Chondrocyte (in vitro differentiated cells): ENCODE data around the gene SLC44A3. TPM values are rescaled to one million over a fixed set of nuclear protein-coding genes. Genes with fewer than 3 reads are reported as not detected.

Source experiments
- DNase-seq: peaks from one replicate; pipeline ENCODE4 v3.0.0; 2021; ENCODE audit warnings: mixed read lengths, low spot score
- H3K27ac Mint-ChIP-seq: one replicate; pipeline ENCODE4 v1.8.0; 2021; ENCODE audit warnings: mild to moderate bottlenecking, moderate library complexity, mixed read lengths; ENCODE audit not compliant: unreplicated experiment
- H3K27me3 Mint-ChIP-seq: 2 replicates; pipeline ENCODE4 v1.8.0; 2021; ENCODE audit warnings: low read depth, mixed read lengths
- H3K36me3 Mint-ChIP-seq: 2 replicates; pipeline ENCODE4 v1.8.0; 2021; ENCODE audit warnings: low read depth, mixed read lengths
- H3K4me1 Mint-ChIP-seq: 2 replicates; pipeline ENCODE4 v1.8.0; 2021; ENCODE audit warnings: low read depth, mild to moderate bottlenecking, mixed read lengths
- H3K4me3 Mint-ChIP-seq: one replicate; pipeline ENCODE4 v1.8.0; 2021; ENCODE audit warnings: mild to moderate bottlenecking, moderate library complexity, mixed read lengths; ENCODE audit not compliant: unreplicated experiment
- H3K9me3 Mint-ChIP-seq: 2 replicates; pipeline ENCODE4 v1.8.0; 2021; ENCODE audit warnings: low read depth, mixed read lengths
- CTCF ChIP-seq: fragments of 200-600 bp; sonication (generic); IDR thresholded peaks from 2 replicates; pipeline ENCODE4 v1.5.0; 2021; ENCODE audit warnings: antibody characterized with exemption, mild to moderate bottlenecking, moderate library complexity
- total RNA-seq: library from RNA; stranded (reverse); gene quantifications from 3 replicates; pipeline ENCODE4 v1.2.1, GENCODE V29; 2021

Gene SLC44A3
- total RNA-seq, 1 donor from 2014 or later: 2.5 TPM

- no peaks in the 10 kb centered on the region for H3K27me3 Mint-ChIP-seq
- peaks cover 24% of the 10 kb centered on the region for H3K4me1 Mint-ChIP-seq
- no peaks in the 10 kb centered on the region for H3K36me3 Mint-ChIP-seq
- TF ChIP-seq CTCF: no peak
- peak overlapping the region; percentile 86 for H3K27ac Mint-ChIP-seq
- no peak overlapping the region for H3K4me3 Mint-ChIP-seq
- no peak for DNase-seq
- peaks cover 9% of the 10 kb centered on the region for H3K9me3 Mint-ChIP-seq
These were observed 46.2 kb upstream of the SLC44A3 start for GRCh38 chr1:94773931-94774422.

- Mint-ChIP-seq H3K4me1 (peaks cover 22% of the 10 kb centered on the region), H3K9me3 (peaks cover 9% of the 10 kb centered on the region), H3K4me3 (no peak overlapping the region), H3K27me3 (no peaks in the 10 kb centered on the region), H3K36me3 (no peaks in the 10 kb centered on the region), H3K27ac (no peak overlapping the region)
- TF ChIP-seq CTCF: no peak
- no peak for DNase-seq
These were observed 43.7 kb upstream of the SLC44A3 start for GRCh38 chr1:94776474-94776873.

GRCh38 chr1:94777281-94777680 is 42.9 kb upstream of the SLC44A3 start:
- no peaks in the 10 kb centered on the region for H3K36me3 Mint-ChIP-seq
- H3K4me3 Mint-ChIP-seq: no peak overlapping the region
- H3K9me3 Mint-ChIP-seq: peaks cover 9% of the 10 kb centered on the region
- H3K27me3 Mint-ChIP-seq: no peaks in the 10 kb centered on the region
- DNase-seq: no peak
- peaks cover 19% of the 10 kb centered on the region for H3K4me1 Mint-ChIP-seq
- TF ChIP-seq CTCF: no peak
- no peak overlapping the region for H3K27ac Mint-ChIP-seq

- H3K4me1 Mint-ChIP-seq: peaks cover 18% of the 10 kb centered on the region
- no peaks in the 10 kb centered on the region for H3K27me3 Mint-ChIP-seq
- TF ChIP-seq CTCF: no peak
- no peak overlapping the region for H3K27ac Mint-ChIP-seq
- H3K4me3 Mint-ChIP-seq: no peak overlapping the region
- H3K36me3 Mint-ChIP-seq: no peaks in the 10 kb centered on the region
- DNase-seq: no peak
- peaks cover 9% of the 10 kb centered on the region for H3K9me3 Mint-ChIP-seq
These were observed 41.3 kb upstream of the SLC44A3 start for GRCh38 chr1:94778808-94779207.

GRCh38 chr1:94783342-94784189 is 36.6 kb upstream of the SLC44A3 start:
- peaks cover 22% of the 10 kb centered on the region for H3K4me1 Mint-ChIP-seq
- H3K27ac Mint-ChIP-seq: peak overlapping the region; percentile 96

More at GRCh38 chr1:94783342-94784189, 36.6 kb upstream of the SLC44A3 start:
- H3K4me3 Mint-ChIP-seq: peak overlapping the region; percentile 4
- no peaks in the 10 kb centered on the region for H3K27me3 Mint-ChIP-seq
- TF ChIP-seq CTCF: no peak
- H3K36me3 Mint-ChIP-seq: no peaks in the 10 kb centered on the region
- no peaks in the 10 kb centered on the region for H3K9me3 Mint-ChIP-seq
- DNase-seq: no peak
